ENCODE data around the gene HS3ST2.

The HS3ST2 gene

DNA sequence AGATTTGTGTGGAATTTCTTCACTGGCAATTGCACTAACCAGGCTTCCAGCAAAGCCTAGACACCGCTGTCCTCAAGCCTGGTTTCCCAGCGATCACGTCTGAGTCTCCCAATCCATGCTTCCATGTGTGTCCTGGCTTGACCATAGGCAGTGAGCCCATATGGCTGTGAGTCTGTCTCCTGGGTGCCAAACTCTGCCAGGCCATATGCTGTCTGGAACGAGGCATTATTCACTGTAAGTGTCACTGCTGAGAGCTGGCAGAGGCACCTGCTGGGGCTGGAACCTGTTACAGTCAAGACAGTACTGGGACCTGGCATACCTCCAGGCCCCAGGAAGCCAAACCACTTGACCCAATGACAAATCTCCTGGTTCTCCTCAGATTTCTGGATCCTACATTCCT, 60.4 kb downstream of the HS3ST2 start:
- Histone ChIP-seq H3K36me3 (ENCODE audit: control insufficient read depth, insufficient read depth, low read length) (no peaks in the 10 kb centered on the region), H3K9ac (ENCODE audit: low read depth, low read length) (no peak overlapping the region), H3K4me3 (ENCODE audit: low read depth, low read length) (no peak overlapping the region), H3K27ac (ENCODE audit: low read depth, low read length) (no peak overlapping the region), H3K27me3 (ENCODE audit: control insufficient read depth, insufficient read depth, low read length) (no peaks in the 10 kb centered on the region), H3K9me3 (ENCODE audit: control insufficient read depth, insufficient read depth, low read length) (no peaks in the 10 kb centered on the region), H3K4me1 (ENCODE audit: control insufficient read depth, insufficient read depth, low read length) (no peaks in the 10 kb centered on the region)

DNA sequence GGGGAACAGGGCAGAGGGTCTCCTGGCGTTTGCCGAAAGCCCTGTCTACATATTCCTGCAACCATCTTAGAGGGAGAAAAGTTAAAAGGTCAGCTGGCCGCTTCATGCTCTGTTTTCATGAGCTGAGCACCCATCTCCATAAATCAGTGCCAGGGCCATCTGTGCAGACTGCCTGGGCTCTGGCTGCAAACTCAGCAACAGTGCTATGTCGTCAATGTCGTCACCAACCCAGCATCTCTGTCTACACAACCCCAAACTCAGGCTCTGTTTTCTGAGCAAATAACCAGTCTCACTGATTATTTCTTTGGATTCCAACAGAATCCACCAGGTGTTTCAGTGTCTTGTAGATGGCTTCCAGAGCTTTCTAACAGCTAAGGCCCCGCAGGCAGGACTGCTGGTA, 65.0 kb downstream of the HS3ST2 start:
- Histone ChIP-seq H3K36me3 (ENCODE audit: control insufficient read depth, insufficient read depth, low read length) (no peaks in the 10 kb centered on the region), H3K4me3 (ENCODE audit: low read depth, low read length) (no peak overlapping the region), H3K4me1 (ENCODE audit: control insufficient read depth, insufficient read depth, low read length) (no peaks in the 10 kb centered on the region), H3K27ac (ENCODE audit: low read depth, low read length) (no peak overlapping the region), H3K27me3 (ENCODE audit: control insufficient read depth, insufficient read depth, low read length) (no peaks in the 10 kb centered on the region), H3K9me3 (ENCODE audit: control insufficient read depth, insufficient read depth, low read length) (no peaks in the 10 kb centered on the region), H3K9ac (ENCODE audit: low read depth, low read length) (no peak overlapping the region)

DNA sequence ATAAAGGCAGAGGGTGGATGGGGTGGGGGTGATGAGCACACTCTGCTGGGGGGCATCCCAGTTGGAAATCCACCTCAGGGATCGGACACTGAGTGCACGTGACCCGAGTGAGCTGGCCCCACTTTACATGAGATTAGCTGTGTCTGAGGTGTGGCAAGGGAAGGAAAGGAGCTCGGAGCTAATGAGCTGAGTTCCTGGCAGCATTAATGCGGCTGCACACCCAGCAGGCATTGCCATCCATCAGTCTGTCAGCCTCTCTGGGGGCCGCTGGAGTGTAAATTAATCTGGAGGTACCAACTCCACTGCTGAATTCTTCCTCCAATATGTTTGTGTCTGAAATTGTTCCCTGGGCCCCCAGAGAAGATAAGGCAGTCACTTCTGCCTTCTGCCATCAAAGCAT, 65.5 kb downstream of the HS3ST2 start:
- no peaks in the 10 kb centered on the region for H3K9me3 ChIP-seq (ENCODE audit: control insufficient read depth, insufficient read depth, low read length)
- no peaks in the 10 kb centered on the region for H3K4me1 ChIP-seq (ENCODE audit: control insufficient read depth, insufficient read depth, low read length)
- H3K36me3 ChIP-seq (ENCODE audit: control insufficient read depth, insufficient read depth, low read length) = no peaks in the 10 kb centered on the region
- no peak overlapping the region for H3K4me3 ChIP-seq (ENCODE audit: low read depth, low read length)
- H3K9ac ChIP-seq (ENCODE audit: low read depth, low read length) = no peak overlapping the region
- no peak overlapping the region for H3K27ac ChIP-seq (ENCODE audit: low read depth, low read length)
- no peaks in the 10 kb centered on the region for H3K27me3 ChIP-seq (ENCODE audit: control insufficient read depth, insufficient read depth, low read length)

DNA sequence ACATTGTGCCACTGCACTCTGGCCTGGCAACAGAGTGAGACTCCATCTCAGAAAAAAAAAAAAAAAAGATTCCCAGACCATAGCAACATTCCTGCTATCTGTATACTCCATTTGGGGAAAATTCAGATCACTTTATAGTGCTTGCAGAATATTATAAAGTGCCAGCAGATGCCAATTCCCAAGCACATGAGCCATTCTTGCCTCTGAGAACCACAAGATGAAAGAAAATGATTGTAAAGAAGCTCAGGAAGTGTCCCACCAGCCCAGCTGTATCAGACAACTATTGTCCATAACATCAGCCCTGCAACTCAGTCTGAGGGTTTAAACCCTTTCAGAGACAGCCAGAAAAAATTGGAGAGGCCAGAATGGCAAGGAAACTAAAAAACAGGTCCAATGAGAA, 69.0 kb downstream of the HS3ST2 start:
- Histone ChIP-seq H3K9me3 (ENCODE audit: control insufficient read depth, insufficient read depth, low read length) (no peaks in the 10 kb centered on the region), H3K36me3 (ENCODE audit: control insufficient read depth, insufficient read depth, low read length) (no peaks in the 10 kb centered on the region), H3K4me3 (ENCODE audit: low read depth, low read length) (no peak overlapping the region), H3K27ac (ENCODE audit: low read depth, low read length) (no peak overlapping the region), H3K27me3 (ENCODE audit: control insufficient read depth, insufficient read depth, low read length) (no peaks in the 10 kb centered on the region), H3K4me1 (ENCODE audit: control insufficient read depth, insufficient read depth, low read length) (no peaks in the 10 kb centered on the region), H3K9ac (ENCODE audit: low read depth, low read length) (no peak overlapping the region)

DNA sequence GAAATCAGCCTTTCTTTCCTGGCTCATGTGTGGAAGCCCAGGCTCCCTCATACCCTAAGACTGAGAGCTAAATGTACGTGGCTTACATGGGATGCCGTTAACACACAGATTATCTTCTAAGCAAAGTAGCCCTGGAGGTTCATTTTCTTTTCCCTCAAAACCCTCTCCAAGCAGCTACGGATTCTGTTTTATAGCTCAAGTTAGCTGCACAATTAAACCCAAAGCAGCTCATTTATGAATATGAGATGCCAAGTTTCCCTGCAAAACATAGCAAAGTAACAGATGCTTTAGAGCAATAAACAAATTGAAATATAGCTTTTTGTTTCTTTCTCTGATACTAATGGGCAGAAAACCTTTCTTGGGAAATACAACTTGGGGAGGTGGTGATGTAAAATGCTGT, 72.0 kb downstream of the HS3ST2 start:
- no peaks in the 10 kb centered on the region for H3K36me3 ChIP-seq (ENCODE audit: control insufficient read depth, insufficient read depth, low read length)
- H3K27me3 ChIP-seq (ENCODE audit: control insufficient read depth, insufficient read depth, low read length) = no peaks in the 10 kb centered on the region
- H3K27ac ChIP-seq (ENCODE audit: low read depth, low read length) = no peak overlapping the region
- H3K4me3 ChIP-seq (ENCODE audit: low read depth, low read length) = no peak overlapping the region
- H3K4me1 ChIP-seq (ENCODE audit: control insufficient read depth, insufficient read depth, low read length) = no peaks in the 10 kb centered on the region
- no peaks in the 10 kb centered on the region for H3K9me3 ChIP-seq (ENCODE audit: control insufficient read depth, insufficient read depth, low read length)
- no peak overlapping the region for H3K9ac ChIP-seq (ENCODE audit: low read depth, low read length)

DNA sequence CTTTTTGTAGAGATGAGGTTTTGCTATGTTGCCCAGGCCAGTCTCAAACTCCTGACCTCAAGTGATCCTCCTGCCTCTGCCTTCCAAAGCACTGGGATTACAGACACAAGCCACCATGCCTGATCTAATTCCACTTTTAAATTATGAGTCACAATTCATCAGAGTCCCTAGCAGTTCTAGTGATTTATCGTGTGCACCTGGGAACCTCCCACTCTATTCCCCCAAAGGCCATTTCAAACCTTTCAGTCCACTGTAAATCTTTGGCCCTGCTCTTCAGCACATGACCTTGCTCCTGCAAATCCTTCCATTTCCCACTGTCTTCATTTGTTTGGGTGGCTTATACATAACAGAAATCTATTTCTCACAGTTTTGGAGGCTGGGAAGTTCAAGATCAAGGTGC, 73.0 kb downstream of the HS3ST2 start:
- Histone ChIP-seq H3K36me3 (ENCODE audit: control insufficient read depth, insufficient read depth, low read length) (no peaks in the 10 kb centered on the region), H3K9me3 (ENCODE audit: control insufficient read depth, insufficient read depth, low read length) (no peaks in the 10 kb centered on the region), H3K27ac (ENCODE audit: low read depth, low read length) (no peak overlapping the region), H3K4me3 (ENCODE audit: low read depth, low read length) (no peak overlapping the region), H3K9ac (ENCODE audit: low read depth, low read length) (no peak overlapping the region), H3K27me3 (ENCODE audit: control insufficient read depth, insufficient read depth, low read length) (no peaks in the 10 kb centered on the region), H3K4me1 (ENCODE audit: control insufficient read depth, insufficient read depth, low read length) (no peaks in the 10 kb centered on the region)

DNA sequence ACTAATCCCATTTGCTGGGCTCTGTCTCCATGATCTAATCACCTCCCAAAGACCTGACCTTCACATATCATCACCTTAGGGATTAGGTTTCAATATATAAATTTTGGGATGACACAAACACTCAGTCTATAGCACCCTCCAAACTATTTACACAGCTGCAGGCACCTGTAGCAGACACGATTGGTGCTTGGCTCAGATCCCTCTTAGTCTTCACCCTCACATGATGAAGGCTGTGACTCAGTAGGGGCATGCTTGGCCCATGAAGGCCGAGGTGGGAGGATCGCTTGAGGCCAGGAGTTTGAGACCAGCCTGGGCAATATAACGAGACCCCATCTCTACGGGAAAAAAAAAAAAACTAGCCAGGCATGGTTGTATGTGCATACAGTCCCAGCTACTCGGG, 73.5 kb downstream of the HS3ST2 start:
- H3K9me3 ChIP-seq (ENCODE audit: control insufficient read depth, insufficient read depth, low read length) = no peaks in the 10 kb centered on the region
- no peak overlapping the region for H3K4me3 ChIP-seq (ENCODE audit: low read depth, low read length)
- no peak overlapping the region for H3K27ac ChIP-seq (ENCODE audit: low read depth, low read length)
- no peaks in the 10 kb centered on the region for H3K4me1 ChIP-seq (ENCODE audit: control insufficient read depth, insufficient read depth, low read length)
- H3K36me3 ChIP-seq (ENCODE audit: control insufficient read depth, insufficient read depth, low read length) = no peaks in the 10 kb centered on the region
- no peaks in the 10 kb centered on the region for H3K27me3 ChIP-seq (ENCODE audit: control insufficient read depth, insufficient read depth, low read length)
- H3K9ac ChIP-seq (ENCODE audit: low read depth, low read length) = no peak overlapping the region

DNA sequence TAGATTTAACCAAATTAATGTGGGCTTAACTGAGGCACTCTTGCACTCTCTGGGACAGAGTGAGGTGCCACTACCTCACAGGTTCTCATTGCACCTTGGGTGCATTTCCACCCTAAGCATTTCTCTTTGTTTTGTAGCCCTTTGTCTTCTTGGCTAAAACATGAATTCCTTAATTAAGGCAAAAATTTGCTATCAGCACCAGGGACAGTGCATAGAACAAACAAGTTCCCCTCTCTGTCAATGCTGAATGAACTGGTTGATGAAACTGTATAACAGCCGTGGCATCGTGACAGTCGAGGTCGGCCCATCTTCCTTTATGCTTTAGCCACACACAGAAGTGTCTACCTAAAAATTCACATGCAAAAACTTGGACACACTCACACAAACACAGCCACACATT, 74.8 kb downstream of the HS3ST2 start:
- Histone ChIP-seq H3K9me3 (ENCODE audit: control insufficient read depth, insufficient read depth, low read length) (no peaks in the 10 kb centered on the region), H3K27ac (ENCODE audit: low read depth, low read length) (no peak overlapping the region), H3K4me3 (ENCODE audit: low read depth, low read length) (no peak overlapping the region), H3K36me3 (ENCODE audit: control insufficient read depth, insufficient read depth, low read length) (no peaks in the 10 kb centered on the region), H3K4me1 (ENCODE audit: control insufficient read depth, insufficient read depth, low read length) (no peaks in the 10 kb centered on the region), H3K9ac (ENCODE audit: low read depth, low read length) (no peak overlapping the region), H3K27me3 (ENCODE audit: control insufficient read depth, insufficient read depth, low read length) (no peaks in the 10 kb centered on the region)

DNA sequence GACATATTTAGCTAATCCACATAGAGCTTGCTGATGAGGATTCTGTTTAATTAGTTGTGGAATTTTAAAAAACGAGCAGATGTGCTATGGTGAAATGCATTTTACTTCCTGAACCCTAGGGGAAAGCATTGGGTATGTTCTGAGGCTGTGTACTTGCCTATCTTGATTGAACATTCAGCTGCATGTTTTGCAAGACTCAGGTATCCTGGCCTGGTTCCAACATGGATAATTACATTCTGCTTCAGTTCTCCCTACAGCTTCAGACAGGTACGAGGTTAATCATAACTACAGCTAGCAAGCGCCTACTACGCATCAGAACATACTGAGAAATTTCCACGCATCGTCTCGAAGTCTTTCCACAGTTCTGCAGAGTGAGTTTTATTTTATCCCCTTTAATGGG, 77.0 kb downstream of the HS3ST2 start:
- Histone ChIP-seq H3K27ac (ENCODE audit: low read depth, low read length) (no peak overlapping the region), H3K36me3 (ENCODE audit: control insufficient read depth, insufficient read depth, low read length) (no peaks in the 10 kb centered on the region), H3K4me3 (ENCODE audit: low read depth, low read length) (no peak overlapping the region), H3K4me1 (ENCODE audit: control insufficient read depth, insufficient read depth, low read length) (no peaks in the 10 kb centered on the region), H3K9me3 (ENCODE audit: control insufficient read depth, insufficient read depth, low read length) (no peaks in the 10 kb centered on the region), H3K9ac (ENCODE audit: low read depth, low read length) (no peak overlapping the region), H3K27me3 (ENCODE audit: control insufficient read depth, insufficient read depth, low read length) (no peaks in the 10 kb centered on the region)

DNA sequence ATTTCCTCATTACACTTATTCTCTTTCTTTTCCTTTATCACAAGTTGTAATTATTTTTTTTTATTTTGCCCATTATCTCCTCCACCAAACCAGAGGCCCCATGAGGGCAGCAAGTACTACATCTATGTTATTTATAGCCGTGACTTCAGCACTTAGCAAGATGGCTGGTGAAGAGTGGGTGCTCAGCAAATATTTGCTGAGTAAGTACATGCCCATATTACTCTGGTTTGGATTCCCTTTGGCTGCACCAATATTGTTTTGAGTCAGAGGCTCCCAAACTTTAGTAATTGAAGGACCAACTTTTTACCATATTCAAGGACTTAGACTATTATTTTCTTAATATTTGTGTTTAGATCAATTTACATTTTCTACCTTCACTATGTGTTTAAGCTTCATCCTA, 83.2 kb downstream of the HS3ST2 start:
- H3K4me3 ChIP-seq (ENCODE audit: low read depth, low read length) = no peak overlapping the region
- H3K9me3 ChIP-seq (ENCODE audit: control insufficient read depth, insufficient read depth, low read length) = no peaks in the 10 kb centered on the region
- peaks cover 3% of the 10 kb centered on the region; the same call in 1 of the 2 replicates for H3K4me1 ChIP-seq (ENCODE audit: control insufficient read depth, insufficient read depth, low read length)
- H3K9ac ChIP-seq (ENCODE audit: low read depth, low read length) = no peak overlapping the region
- no peaks in the 10 kb centered on the region for H3K27me3 ChIP-seq (ENCODE audit: control insufficient read depth, insufficient read depth, low read length)
- no peaks in the 10 kb centered on the region for H3K36me3 ChIP-seq (ENCODE audit: control insufficient read depth, insufficient read depth, low read length)
- H3K27ac ChIP-seq (ENCODE audit: low read depth, low read length) = no peak overlapping the region

DNA sequence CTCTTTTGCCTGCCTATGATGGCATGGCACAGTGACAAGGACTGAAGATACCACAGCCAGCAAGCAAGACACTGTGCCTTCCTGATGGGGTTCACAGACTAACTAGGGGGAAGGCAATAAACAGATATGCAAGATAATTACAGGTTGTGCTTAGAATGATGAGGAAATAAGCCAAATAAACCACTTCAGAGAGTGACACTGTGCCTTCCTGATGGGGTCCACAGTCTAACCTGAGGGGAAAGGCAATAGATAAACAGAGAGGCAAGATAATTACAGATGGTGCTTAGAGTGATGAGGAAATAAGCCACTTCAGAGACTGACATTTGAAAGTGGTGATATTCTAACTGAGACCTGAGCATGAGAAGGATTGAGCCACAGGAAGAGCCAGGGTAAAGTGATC, 84.2 kb downstream of the HS3ST2 start:
- H3K4me1 ChIP-seq (ENCODE audit: control insufficient read depth, insufficient read depth, low read length) = peaks cover 3% of the 10 kb centered on the region; the same call in 1 of the 2 replicates
- no peaks in the 10 kb centered on the region for H3K36me3 ChIP-seq (ENCODE audit: control insufficient read depth, insufficient read depth, low read length)
- no peak overlapping the region for H3K9ac ChIP-seq (ENCODE audit: low read depth, low read length)

DNA sequence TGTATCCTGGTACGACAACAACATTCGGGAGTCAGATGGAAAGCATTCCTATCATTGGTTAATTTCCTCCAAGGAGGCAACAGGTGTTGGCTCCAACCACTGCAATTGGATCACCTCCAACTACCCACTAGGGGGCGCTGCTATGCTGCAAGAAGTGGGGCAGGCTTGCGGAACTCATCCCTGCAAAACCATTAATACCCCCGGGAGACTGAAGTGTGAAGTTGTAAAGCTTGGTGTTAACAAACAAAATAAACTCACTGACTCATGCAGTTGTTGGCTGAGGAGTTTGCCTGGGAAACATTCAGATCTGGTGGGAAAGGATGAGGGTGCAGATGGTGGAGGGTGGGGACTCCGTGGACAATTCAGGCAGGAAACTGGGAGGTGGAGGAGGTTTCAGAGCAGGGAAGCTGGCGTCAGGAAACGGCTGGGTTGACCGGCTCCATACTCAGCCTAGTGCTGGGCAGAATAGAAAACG, 84.9 kb downstream of the HS3ST2 start:
- Histone ChIP-seq H3K27ac (ENCODE audit: low read depth, low read length) (no peak overlapping the region), H3K9me3 (ENCODE audit: control insufficient read depth, insufficient read depth, low read length) (no peaks in the 10 kb centered on the region), H3K9ac (ENCODE audit: low read depth, low read length) (no peak overlapping the region), H3K27me3 (ENCODE audit: control insufficient read depth, insufficient read depth, low read length) (no peaks in the 10 kb centered on the region), H3K36me3 (ENCODE audit: control insufficient read depth, insufficient read depth, low read length) (no peaks in the 10 kb centered on the region), H3K4me3 (ENCODE audit: low read depth, low read length) (no peak overlapping the region), H3K4me1 (ENCODE audit: control insufficient read depth, insufficient read depth, low read length) (peaks cover 3% of the 10 kb centered on the region; the same call in 1 of the 2 replicates)

More for the DNA sequence above, 84.2 kb downstream of the HS3ST2 start:
- Histone ChIP-seq H3K27me3 (ENCODE audit: control insufficient read depth, insufficient read depth, low read length) (no peaks in the 10 kb centered on the region), H3K27ac (ENCODE audit: low read depth, low read length) (no peak overlapping the region), H3K4me3 (ENCODE audit: low read depth, low read length) (no peak overlapping the region), H3K9me3 (ENCODE audit: control insufficient read depth, insufficient read depth, low read length) (no peaks in the 10 kb centered on the region)
